ENCODE data around the gene OR2V2. TPM values are rescaled to one million over a fixed set of nuclear protein-coding genes. Genes with fewer than 3 reads are reported as not detected.
A peak's percentile ranks its signal among the peaks of the same experiment; 100 is the strongest.

The OR2V2 gene
- polyA plus RNA-seq, 1 of the 3 experiments (the other 2 are of a cell fraction): not detected

DNA sequence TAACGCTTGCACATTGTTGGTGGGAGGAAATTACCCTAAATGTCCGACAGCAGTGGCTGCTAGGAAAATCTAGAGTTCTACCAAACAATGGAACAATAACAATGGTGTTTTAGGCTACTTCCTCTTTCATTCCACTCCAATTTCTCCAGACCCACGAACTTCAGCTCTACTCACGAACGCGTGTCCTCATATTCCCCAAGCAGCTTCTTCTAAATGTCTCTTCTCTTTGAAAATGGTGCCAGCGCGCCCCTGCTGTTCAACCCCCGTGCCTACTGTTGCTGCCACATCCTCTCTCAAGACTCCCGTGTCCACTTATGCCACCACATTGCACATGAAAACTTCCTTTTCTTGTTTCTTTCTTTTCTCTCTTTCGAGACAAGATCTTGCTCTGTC, 25.6 kb downstream of the OR2V2 start:
- Histone ChIP-seq H3K4me3 (ENCODE audit: low read depth in 2 of 2, low read length in 1 of 2) (peak overlapping the region; percentile 39 to 44), H3K27me3 (ENCODE audit: insufficient read depth) (no peaks in the 10 kb centered on the region), H3K9me3 (no peaks in the 10 kb centered on the region), H3K36me3 (replicated peaks in 1 of 2; ENCODE audit: control insufficient read depth in 1 of 2, insufficient read depth in 2 of 2, low read length in 1 of 2) (no peaks in the 10 kb centered on the region), H3K4me1 (ENCODE audit: control insufficient read depth in 1 of 2, insufficient read depth in 2 of 2, low read depth in 1 of 2, low read length in 1 of 2) (no peaks in the 10 kb centered on the region; a peak in 1 of 4 replicates), H3K27ac (ENCODE audit: low read depth in 2 of 2, low read length in 1 of 2) (no peak overlapping the region), H2AFZ (ENCODE audit: low read depth) (peak overlapping the region; percentile 73; the same call in 1 of the 2 replicates), H3K4me2 (peak overlapping the region; percentile 44), H4K20me1 (ENCODE audit: insufficient read depth) (no peaks in the 10 kb centered on the region), H3F3A (replicated peaks; ENCODE audit: insufficient read depth) (peaks cover under 1% of the 10 kb centered on the region), H3K9ac (no peak overlapping the region), H3K79me2 (ENCODE audit: insufficient read depth) (no peaks in the 10 kb centered on the region), H3K9me2 (no peaks in the 10 kb centered on the region)
- WGBS (ENCODE audit: low lambda C conversion rate): 7% methylated on average over 11 of the region's 11 CpGs
- no peak for TF ChIP-seq TAF1 (IDR thresholded peaks at IDR 0.05; ENCODE audit: borderline replicate concordance, low read depth, low read length)
- peak; percentile 44; the same call in 1 of the 2 replicates for TF ChIP-seq MAX (IDR thresholded peaks at IDR 0.05; ENCODE audit: low read depth)
- TF ChIP-seq NFIC (IDR thresholded peaks at IDR 0.05; ENCODE audit: borderline replicate concordance): no peak
- TF ChIP-seq TCF12 (IDR thresholded peaks at IDR 0.05): no peak
- TF ChIP-seq, protein P1, sequence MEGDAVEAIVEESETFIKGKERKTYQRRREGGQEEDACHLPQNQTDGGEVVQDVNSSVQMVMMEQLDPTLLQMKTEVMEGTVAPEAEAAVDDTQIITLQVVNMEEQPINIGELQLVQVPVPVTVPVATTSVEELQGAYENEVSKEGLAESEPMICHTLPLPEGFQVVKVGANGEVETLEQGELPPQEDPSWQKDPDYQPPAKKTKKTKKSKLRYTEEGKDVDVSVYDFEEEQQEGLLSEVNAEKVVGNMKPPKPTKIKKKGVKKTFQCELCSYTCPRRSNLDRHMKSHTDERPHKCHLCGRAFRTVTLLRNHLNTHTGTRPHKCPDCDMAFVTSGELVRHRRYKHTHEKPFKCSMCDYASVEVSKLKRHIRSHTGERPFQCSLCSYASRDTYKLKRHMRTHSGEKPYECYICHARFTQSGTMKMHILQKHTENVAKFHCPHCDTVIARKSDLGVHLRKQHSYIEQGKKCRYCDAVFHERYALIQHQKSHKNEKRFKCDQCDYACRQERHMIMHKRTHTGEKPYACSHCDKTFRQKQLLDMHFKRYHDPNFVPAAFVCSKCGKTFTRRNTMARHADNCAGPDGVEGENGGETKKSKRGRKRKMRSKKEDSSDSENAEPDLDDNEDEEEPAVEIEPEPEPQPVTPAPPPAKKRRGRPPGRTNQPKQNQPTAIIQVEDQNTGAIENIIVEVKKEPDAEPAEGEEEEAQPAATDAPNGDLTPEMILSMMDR (IDR thresholded peaks at IDR 0.05): peak; percentile 51
- 0 out of 2 replicates have a peak, but pooled peaks have one; percentile 39 for TF ChIP-seq MXI1 (IDR thresholded peaks at IDR 0.05; ENCODE audit: low read depth, low read length)
- TF ChIP-seq RAD21 (IDR thresholded peaks at IDR 0.05; ENCODE audit: low read length): peak; percentile 40
- no peak for TF ChIP-seq FOXJ3 (CRISPR knock-in tag; IDR thresholded peaks at IDR 0.05)
- DNase-seq: peak; percentile 53
- ChIA-PET POLR2A (interaction anchor here (1.0 to 1.8 kb wide), 3 partner anchors 11 to 51 kb away, joined by 3 to 4 read pairs (median 3); partner anchors contain the start of gene TRIM41), CTCF (interaction anchor here (0.9 to 3.3 kb wide), 13 partner anchors 9 to 388 kb away, joined by 3 to 25 read pairs (median 4); no protein-coding TSS in a partner anchor)

GRCh38 chr5:181173420-181174342, 26.3 kb downstream of the OR2V2 start:
- no peaks in the 10 kb centered on the region for H4K20me1 ChIP-seq (ENCODE audit: insufficient read depth)
- CTCF ChIA-PET: interaction anchor here (0.9 to 3.3 kb wide), 10 partner anchors 9 to 389 kb away, joined by 3 to 25 read pairs (median 5); no protein-coding TSS in a partner anchor
- H3K9ac ChIP-seq: no peak overlapping the region
- H3K9me3 ChIP-seq: no peaks in the 10 kb centered on the region
- no peaks in the 10 kb centered on the region for H3K79me2 ChIP-seq (ENCODE audit: insufficient read depth)
- H3K36me3 ChIP-seq (replicated peaks in 1 of 2; ENCODE audit: control insufficient read depth in 1 of 2, insufficient read depth in 2 of 2, low read length in 1 of 2): no peaks in the 10 kb centered on the region
- peak overlapping the region; percentile 73 for H2AFZ ChIP-seq (ENCODE audit: low read depth)
- WGBS (ENCODE audit: low lambda C conversion rate): 7% methylated on average over 49 of the region's 50 CpGs
- peak; percentile 59 for DNase-seq
- no peaks in the 10 kb centered on the region for H3K9me2 ChIP-seq
- no peaks in the 10 kb centered on the region for H3K27me3 ChIP-seq (ENCODE audit: insufficient read depth)
- H3K4me3 ChIP-seq (ENCODE audit: low read depth in 2 of 2, low read length in 1 of 2): peak overlapping the region; percentile 39 to 44
- no peak overlapping the region for H3K27ac ChIP-seq (ENCODE audit: low read depth in 2 of 2, low read length in 1 of 2)
- no peaks in the 10 kb centered on the region for H3F3A ChIP-seq (replicated peaks; ENCODE audit: insufficient read depth)
- H3K4me2 ChIP-seq: peak overlapping the region; percentile 44
- no peaks in the 10 kb centered on the region; a peak in 1 of 4 replicates for H3K4me1 ChIP-seq (ENCODE audit: control insufficient read depth in 1 of 2, insufficient read depth in 2 of 2, low read depth in 1 of 2, low read length in 1 of 2)
- POLR2A ChIA-PET: interaction anchor here (1.0 to 1.8 kb wide), 3 partner anchors 11 to 50 kb away, joined by 3 to 4 read pairs (median 3); partner anchors contain the start of gene TRIM41
- TF ChIP-seq TEAD4 (IDR thresholded peaks at IDR 0.05; ENCODE audit: borderline replicate concordance, insufficient read depth) (peak; percentile 61; the same call in 1 of the 2 replicates), JUND (IDR thresholded peaks at IDR 0.05) (no peak), FOSL2 (IDR thresholded peaks at IDR 0.05; ENCODE audit: borderline replicate concordance, low read depth) (peak; percentile 14; the same call in 1 of the 2 replicates), RXRA (IDR thresholded peaks at IDR 0.05; ENCODE audit: borderline replicate concordance, low read depth) (no peak; the same call in 1 of the 2 replicates), TCF12 (IDR thresholded peaks at IDR 0.05) (peak; percentile 29; the same call in 1 of the 2 replicates), RCOR1 (IDR thresholded peaks at IDR 0.05; ENCODE audit: low read length) (no peak)
- TF ChIP-seq, protein P2, sequence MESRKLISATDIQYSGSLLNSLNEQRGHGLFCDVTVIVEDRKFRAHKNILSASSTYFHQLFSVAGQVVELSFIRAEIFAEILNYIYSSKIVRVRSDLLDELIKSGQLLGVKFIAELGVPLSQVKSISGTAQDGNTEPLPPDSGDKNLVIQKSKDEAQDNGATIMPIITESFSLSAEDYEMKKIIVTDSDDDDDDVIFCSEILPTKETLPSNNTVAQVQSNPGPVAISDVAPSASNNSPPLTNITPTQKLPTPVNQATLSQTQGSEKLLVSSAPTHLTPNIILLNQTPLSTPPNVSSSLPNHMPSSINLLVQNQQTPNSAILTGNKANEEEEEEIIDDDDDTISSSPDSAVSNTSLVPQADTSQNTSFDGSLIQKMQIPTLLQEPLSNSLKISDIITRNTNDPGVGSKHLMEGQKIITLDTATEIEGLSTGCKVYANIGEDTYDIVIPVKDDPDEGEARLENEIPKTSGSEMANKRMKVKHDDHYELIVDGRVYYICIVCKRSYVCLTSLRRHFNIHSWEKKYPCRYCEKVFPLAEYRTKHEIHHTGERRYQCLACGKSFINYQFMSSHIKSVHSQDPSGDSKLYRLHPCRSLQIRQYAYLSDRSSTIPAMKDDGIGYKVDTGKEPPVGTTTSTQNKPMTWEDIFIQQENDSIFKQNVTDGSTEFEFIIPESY (IDR thresholded peaks at IDR 0.05; ENCODE audit: borderline replicate concordance, low read depth): 0 out of 2 replicates have a peak, but pooled peaks have one; percentile 1

Measured in SK-N-SH (cell line).